CD4-positive, alpha-beta T cell treated with Interleukin-17A for 1 hour (primary cell): ENCODE data around the gene PPIF.

Experiments used
- DNase-seq: peaks from one replicate; pipeline ENCODE4 v3.0.0-alpha.2; 2020

Gene PPIF

DNA sequence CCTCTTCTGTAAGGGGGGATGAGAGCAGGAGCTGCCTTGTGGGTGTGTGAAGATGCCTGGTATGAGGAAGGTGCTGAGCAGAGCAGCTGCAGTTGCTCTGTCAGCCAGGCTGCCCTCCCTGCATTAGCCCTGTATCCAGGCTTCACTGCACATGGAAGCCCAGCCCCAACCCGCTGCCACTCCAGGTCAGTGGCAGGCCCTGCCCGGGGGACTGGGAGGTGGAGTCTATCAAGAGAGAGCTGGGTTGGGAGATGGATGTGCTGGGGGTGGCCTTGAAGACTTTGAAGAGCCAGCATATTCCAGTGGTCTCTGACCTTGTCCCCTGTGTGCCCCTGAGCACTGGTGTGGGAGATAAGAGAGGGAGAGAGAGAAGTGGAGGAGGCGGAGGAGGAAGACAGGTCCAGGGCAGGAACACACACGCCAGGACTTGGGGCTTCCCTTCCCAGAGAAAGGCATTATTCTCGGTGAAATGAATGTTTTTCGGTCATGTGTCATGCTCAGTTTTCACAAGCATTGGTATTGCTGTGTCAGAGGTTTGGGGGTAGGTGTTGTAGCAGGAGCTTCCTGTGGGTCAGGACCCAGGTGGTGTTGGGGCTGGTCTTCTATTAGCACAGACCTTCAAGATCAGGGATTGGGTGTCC lies 2.6 kb downstream of the PPIF start:
- no peak for DNase-seq

DNA sequence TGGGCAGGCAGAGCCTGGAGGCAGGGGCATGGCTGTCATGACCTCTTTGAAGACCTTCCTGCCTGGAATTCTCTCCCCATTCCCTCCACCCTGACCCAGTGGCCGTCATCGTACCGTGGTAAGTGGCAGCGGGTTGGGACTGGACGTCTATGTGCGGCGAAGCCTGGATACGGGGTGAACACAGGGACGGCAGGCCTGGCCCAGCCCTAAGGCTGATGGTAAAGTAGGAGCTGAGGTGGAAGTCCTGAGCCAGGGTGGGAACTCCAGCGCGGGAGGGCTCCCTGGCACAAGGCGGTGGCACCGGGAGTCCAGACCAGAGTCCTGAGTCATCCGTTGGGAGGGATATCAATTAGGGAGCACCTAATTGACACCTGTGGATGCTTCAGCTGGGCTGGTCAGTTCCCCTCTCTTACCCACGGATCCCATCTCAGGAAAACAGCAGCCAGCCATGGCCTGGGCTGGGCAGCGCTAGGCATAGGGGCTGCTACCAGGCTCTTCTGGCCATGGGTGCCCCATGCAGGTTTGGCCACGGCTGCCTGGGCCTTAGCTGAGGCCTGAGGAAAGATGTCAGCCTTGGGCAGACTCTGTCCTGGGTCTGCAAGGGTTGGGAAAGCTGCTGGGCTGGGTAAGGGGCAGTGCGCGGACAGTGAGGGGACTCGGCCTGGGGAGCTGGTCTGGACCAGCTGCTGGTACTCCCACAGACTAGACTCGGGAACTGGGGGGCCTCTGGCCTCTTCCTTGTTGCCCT lies 3.3 kb downstream of the PPIF start:
- no peak for DNase-seq

DNA sequence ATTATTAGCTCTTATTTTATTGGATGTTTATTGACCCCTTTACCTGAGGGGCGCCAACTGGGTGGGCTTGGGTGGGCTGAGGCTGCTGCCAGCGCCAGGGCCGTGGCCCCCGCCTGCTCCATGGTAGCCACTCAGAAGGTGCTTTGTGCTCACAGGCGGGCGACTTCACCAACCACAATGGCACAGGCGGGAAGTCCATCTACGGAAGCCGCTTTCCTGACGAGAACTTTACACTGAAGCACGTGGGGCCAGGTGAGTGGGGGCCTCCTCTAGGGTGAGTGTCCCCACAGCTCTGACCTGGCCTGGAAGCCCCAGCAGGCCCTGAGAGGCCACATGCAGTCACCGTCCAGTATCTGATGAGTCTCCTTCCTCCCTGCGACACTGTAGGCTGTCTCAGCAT lies 4.1 kb downstream of the PPIF start:
- no peak for DNase-seq

DNA sequence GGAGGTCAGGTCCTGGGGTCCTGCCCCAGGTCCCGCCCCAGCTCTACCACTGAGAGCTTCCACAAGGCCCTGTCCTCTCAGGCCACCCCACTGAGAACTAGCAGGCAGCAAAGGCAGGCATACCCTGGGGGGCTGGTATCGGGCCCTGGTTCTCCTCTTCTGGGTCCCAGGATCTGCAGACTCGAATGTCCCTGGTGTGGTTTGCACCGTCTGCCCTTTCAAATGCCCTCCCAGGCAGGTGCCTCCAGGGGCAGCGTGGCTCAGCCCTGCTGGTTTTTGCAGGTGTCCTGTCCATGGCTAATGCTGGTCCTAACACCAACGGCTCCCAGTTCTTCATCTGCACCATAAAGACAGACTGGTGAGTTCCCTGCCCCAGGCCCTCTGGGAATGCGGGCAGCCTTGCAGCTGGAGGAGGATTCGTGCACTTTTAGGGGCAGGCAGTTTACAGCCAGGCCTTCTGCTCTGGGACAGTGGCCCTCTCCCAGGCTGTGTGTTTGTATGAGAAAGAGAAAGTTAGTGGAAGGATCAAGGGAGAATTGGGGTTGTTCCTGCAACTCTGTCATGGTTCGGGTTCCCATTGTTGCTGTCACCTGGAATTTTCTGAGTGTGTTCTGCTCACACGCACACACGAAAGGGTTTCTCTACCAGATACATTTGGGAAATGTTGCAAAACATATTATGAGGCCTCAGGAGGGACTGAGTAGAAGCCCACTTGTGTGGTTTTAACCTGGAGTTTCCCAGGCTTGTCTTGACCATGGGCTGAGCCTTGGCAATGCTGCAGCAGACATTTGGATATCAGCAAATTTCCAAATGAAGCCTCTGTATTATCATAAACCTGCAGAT lies 5.0 kb downstream of the PPIF start:
- no peak for DNase-seq

DNA sequence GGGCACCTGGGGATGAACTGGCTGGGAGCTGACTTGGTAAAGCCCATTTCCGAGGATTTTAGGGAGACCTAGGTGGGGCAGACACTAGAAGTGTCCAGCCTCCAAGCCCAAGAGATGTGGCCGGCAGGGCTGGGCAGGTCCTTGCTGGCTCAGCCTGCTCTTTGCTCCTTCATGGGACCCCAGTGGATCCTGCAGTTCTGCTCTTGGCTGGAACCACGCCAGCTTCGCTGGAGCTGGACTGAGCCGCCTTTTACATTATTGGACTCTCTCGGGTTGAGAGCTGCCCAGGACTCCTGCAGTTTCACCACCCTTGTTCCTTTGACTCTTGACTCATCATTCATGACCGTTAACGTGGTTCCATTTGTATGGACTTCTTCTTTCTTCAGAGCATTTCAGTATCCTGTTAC lies 5.7 kb downstream of the PPIF start:
- no peak for DNase-seq

DNA sequence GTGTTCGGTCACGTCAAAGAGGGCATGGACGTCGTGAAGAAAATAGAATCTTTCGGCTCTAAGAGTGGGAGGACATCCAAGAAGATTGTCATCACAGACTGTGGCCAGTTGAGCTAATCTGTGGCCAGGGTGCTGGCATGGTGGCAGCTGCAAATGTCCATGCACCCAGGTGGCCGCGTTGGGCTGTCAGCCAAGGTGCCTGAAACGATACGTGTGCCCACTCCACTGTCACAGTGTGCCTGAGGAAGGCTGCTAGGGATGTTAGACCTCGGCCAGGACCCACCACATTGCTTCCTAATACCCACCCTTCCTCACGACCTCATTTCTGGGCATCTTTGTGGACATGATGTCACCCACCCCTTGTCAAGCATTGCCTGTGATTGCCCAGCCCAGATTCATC lies 6.5 kb downstream of the PPIF start:
- DNase-seq = no peak

DNA sequence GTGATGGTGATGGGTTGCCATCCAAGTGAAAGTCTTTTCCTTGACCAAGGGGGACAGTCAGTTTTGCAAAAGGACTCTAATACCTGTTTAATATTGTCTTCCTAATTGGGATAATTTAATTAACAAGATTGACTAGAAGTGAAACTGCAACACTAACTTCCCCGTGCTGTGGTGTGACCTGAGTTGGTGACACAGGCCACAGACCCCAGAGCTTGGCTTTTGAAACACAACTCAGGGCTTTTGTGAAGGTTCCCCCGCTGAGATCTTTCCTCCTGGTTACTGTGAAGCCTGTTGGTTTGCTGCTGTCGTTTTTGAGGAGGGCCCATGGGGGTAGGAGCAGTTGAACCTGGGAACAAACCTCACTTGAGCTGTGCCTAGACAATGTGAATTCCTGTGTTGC lies 6.9 kb downstream of the PPIF start:
- no peak for DNase-seq

DNA sequence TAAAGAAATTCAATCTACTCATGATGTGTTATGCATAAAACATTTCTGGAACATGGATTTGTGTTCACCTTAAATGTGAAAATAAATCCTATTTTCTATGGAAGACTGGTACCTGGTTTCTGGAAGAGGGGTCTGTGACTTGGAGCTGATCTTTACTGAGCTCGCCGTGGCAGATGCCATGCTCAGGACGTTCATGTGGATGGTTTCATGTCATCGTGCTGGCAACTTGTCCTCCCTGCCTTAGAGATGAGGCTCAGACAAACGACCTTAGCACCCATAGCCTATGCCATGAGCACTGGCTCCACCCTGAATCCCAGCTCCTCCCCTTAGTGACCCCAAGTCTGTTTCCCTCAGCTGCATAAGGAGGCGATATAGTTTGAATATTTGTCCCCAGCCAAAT lies 7.3 kb downstream of the PPIF start:
- no peak for DNase-seq

DNA sequence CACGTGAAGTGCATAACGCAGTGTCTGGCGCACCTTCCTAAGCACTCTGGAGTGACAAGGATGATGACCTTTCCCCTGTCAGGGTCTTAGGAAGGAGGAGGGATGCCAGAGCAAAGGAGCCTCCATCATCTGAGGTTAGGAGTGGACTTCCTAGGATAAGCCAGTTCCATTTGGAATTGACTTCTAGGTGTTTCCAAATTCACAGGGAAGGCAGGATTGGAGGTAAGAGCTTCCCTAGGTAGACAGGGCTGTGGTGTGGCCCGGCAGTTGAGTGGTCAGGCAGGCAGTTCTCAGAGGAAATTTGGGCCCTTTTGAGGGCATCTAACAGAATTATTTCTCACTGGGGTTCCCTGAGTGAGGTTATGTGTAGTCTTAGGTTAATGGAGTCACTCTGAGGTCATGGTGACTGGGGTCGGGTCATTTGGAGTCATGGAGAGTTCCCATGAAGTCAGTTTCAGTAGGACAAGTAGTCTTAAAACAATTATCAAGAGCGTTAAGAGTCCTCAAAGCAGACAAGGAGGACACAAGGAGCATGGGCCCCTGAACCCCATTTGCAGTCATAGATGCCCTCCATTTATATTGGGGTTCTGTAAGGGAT lies 8.2 kb downstream of the PPIF start:
- no peak for DNase-seq

DNA sequence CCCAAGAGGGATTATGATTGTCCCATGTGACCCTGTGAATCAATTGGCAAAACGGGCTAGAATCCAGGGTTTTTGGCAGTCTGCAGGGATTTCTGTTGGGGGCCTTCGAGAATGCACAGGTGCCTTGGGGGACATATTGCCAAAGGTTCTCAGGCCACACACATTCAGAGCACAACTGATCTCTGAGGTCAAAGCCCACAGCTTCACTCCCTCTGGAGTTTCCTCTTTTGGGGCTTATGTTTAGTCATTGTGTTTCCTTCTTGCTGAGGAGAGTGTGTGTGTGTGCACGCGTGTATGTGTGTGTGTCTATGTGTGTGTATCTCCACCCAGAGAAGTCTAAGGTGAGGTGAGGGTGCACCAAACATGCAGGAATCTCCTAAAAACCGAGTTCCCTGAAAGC lies 8.8 kb downstream of the PPIF start:
- no peak for DNase-seq

DNA sequence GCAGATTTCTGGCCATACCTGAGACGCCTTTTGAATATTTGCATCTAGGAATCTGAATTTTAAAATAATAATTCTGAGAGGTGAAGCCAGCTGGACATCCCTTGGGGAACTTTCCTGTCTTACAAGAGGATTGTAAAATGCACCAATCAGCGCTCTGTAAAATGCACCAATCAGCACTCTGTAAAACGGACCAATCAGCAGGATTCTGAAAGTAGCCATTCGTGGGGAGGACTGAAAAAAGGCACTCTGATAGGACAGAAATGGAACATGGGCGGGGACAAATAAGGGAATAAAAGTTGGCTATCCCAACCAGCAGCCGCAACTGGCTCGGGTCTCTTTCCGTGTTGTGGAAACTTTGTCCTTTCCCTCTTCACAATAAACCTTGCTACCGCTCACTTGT lies 9.9 kb downstream of the PPIF start:
- no peak for DNase-seq

DNA sequence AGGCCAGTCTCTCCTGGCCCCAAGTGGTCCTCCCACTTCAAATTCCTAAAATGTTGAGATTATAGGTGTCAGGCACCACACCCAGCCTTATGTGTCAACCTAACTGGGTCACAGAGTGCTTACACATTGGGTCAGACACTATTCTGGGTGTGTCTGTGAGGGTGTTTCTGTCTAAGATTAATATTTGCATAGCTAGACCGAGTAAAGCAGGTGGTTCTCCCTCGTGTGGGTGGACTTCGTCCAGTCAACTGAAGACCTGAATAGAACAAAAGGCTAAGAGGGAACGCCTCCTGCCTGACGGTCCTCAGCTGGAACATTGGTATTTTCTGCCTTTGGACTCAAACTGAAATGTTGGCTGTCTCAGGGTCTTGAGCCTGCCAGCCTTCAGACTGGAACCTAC lies 11.5 kb downstream of the PPIF start:
- no peak for DNase-seq

DNA sequence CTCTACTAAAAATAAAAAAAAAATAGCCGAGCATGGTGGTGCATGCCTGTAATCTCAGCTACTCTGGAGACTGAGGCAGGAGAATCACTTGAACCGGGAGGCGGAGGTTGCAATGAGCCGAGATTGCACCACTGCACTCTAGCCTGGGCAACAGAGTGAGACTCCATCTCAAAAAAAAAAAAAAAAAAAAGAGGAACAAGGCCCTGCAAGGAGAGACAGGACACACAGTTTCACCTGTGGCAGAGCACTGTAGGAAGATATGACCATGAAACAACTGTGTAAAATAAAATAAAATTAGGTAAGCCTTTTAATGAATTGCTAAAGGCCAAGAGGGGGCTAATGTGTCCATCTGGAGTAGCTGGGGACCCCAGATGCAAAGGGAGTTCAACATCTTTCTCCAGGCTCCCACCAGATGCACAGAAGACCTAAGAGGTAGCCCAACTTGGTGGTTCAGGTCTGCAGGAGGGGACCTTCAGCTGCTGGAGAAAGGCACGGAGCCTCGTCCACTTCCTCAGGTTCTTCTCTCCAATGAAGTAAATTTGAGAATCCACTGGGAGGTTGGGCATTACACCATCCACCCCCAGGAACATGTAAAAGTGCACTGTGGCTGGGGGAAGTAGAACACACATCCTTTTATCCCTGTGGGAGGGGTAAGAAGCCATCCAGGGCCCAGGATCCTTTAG lies 12.7 kb downstream of the PPIF start:
- DNase-seq = no peak

DNA sequence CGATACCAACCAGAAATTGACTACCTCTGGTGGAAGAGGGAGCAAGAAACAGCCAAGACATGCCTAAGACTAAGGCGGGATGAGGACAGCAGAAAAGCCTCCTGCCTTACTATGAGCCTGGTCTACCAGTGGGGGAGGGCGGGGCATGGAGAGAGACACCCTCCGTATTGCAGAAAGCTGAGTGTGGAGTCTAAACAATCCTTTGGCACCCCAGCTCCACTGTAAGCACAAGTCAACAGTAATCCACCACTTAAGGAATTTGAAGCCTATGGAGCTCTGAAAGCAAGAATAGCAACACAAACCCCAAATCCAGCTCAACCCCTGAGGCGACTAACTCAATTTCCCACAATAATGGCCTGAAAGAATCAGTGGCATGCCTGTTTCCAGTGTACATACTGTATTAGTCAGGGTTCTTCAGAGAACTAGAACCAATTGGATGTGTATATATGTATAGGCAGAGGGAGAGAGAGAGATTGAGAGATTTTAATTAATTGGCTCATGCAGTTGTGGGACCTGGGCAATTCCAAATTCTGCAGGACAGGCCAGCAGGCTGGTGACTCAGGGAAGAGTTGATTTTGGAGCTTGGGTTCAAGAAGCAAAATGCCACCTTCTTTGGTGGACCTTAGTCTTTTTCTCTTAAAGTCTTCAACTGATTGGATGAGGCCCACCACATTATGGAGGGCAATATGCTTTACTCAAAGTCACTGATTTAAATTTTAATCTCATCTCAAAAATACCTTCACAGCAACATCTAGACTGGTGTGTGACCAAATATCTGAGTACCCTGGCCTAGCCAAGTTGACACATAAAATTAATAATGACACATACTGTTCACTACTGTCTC lies 13.5 kb downstream of the PPIF start:
- no peak for DNase-seq

DNA sequence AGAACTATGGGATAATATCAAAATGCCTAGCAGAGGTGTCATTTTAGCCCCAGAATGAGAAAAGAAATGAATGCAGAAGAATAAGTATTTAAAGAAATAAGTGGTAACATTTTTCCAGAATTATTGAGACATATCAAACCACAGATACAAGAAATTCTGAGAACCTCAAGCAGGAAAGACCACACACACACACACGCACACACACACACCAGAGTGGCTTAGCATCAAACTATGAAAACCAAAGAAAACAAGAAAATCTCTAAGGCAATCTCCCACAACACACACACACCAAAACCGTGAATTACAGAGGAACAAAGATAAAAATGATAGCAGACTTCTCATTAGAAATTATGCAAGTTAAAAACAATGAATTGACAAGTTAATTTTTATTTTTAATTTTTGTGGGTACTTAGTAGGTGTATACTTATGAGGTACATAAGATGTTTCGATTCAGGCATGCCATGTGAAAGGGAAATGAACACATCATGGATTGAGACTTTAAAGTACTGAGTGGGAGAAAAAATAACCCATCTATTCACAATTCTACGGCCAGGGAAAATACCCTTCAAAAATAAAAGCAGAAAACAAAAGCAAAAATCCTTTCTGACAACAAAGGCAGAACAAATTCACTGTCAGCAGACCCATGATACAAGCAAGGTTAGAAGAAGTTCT lies 14.6 kb downstream of the PPIF start:
- DNase-seq = peak; percentile 34

DNA sequence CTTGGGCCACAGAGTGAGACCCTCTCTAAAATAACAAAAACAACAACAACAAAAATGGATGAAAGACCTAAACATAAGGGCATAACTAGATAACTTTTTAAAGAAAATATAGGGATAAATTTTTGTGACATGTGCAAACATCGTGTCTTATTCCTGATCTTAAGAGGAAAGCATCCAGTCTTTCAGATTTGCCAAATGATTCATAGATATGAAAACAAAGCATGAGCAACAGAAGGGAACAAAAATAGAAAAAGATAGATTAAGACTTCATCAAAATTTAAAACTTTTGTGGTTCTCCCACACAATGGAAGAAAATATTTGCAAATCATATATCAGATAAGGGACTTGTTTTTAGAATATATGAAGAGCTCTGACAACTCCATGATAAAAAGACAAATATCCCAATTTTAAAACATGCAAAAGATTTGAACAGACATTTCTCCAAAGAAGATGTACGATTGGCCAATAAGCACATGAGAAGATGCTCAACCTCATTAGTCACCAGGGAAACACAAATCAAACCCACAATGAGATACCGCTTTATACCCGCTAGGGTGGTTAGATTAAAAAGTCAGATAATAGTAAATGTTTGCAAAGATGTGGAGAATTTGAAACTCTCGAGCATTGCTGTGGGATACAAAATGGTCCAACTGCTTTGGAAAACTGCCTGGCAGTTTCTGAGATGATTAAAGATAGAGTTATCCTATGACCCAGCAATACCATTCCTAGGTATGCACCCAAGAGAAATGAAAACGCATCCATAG lies 20.3 kb downstream of the PPIF start:
- no peak for DNase-seq

DNA sequence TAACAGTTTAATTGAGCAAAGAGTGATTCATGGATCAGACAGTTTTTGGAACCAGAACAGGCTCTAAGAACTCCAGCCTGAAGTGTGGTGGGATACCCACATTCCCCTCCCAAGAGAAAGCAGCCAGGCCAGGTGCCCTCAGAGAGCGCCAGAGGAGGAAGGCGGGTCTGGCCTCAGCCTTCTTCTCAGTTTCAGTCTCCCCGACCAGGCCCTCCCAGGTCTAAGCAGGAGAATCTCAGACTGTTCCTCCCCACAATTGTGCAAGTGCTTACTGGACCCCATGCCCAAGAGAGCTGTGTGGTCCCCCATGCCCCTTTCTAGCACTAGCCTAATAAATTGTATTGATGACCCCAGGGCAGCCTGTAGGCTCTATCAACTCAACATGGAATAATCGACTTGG lies 25.6 kb downstream of the PPIF start:
- DNase-seq = no peak

DNA sequence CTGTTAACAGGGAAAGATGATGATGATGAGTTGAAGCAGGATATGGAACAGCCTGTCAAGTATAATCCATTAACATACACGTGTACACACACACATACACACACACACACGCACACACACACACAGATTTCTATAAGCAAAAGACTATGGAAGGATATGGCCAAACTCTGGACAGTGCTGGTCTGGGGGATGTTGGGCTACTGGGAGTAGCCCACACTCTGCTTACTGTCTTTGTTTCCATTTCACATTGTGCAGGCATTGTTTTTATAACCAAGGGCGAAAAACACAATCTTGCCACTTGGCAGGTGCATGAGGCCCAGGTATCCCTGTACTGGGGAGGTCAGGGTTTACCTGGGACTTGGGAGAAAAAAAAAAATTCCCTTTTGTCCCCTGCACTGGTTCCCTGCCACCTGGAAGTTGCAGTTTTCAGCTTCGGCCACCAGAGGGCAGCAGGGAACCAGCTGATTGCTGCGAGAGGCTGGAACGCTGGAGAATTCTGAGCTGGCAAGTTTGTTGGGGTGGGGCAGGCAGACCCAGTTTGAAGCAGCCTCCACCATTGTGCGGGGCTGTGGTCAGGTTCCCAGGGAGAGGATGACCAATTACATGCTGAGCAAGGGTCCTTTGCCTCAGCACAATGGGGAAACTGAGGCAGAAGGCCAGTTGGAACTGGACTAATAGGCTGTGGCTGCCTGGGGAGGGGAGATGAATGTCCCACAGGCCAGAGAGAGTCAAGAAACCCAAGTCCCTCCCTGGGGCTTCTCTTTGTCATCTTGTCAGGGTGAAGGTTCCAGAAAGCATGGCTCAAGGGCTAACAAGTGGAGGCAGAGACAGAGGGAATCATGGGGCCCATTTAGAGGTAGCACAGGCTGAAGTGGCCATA lies 27.3 kb downstream of the PPIF start:
- DNase-seq = peak; percentile 75

DNA sequence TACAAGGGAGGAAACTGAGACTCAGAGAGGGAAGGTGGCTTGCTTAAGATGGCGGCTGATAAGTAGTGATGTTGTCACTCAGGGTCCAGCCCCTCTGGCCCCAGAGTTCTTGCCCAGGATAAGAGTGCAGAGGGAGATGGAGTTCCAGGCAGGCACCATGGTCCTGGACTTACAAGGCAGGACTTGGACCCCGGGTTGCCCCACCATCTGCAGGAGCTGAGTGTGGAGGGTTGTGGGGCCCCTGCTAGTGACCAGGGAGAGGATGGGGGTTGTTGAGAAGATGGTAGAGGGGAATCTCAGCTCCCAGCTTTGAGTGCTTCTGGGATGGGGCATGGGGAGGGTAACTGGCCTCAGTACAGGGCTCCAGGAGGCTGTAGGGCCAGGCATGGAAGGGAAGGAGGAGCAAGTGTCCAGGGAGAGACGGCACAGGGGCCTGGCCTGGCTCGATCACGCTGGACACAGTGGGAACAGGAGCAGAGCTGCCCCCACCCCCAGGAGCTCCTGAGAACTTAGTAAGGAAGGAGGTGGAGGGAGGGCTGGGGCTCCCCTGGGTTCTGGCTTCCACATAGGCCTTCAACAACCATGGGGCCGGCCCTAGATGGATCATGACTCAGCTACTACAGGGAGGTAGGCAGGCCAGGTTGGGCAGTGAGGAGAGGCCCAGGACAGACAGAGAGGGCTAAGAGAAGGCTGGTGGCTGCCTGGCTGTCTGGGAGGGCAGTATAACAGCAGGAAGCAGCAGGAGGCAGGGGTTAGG lies 28.2 kb downstream of the PPIF start:
- no peak for DNase-seq
